Neural cell (in vitro differentiated cells): ENCODE results near the gene MTRR.

Experiments
- EP300 ChIP-seq: fragments of 450-650 bp; conservative IDR thresholded peaks from 2 replicates; pipeline ENCODE4 v1.6.1; 2014; ENCODE audit warnings: antibody characterized with exemption, mild to moderate bottlenecking, moderate library complexity; ENCODE audit not compliant: poor library complexity, severe bottlenecking
- EZH2 ChIP-seq: fragments of 200-600, 300-800 bp; shearing (Covaris generic), sonication (generic); IDR thresholded peaks from 2 replicates; pipeline ENCODE4 v1.6.1; 2014; ENCODE audit warnings: antibody characterized with exemption, low read length, borderline replicate concordance, mild to moderate bottlenecking; ENCODE audit not compliant: insufficient read depth, poor library complexity, severe bottlenecking
- POLR2AphosphoS5 ChIP-seq: IDR thresholded peaks from 2 replicates; pipeline ENCODE4 v1.6.1; 2012
- REST ChIP-seq: IDR thresholded peaks from 2 replicates; pipeline ENCODE4 v1.6.1; 2012; ENCODE audit warnings: borderline replicate concordance
- SMC3 ChIP-seq: fragments of 450-650 bp; conservative IDR thresholded peaks from 2 replicates; pipeline ENCODE4 v1.6.1; 2014; ENCODE audit warnings: antibody characterized with exemption, mild to moderate bottlenecking, moderate library complexity; ENCODE audit not compliant: poor library complexity
- TF ChIP-seq, protein P1 (sequence below): fragments of 450-650 bp; IDR thresholded peaks from 2 replicates; pipeline ENCODE4 v1.5.1; 2014; ENCODE audit warnings: antibody characterized with exemption, mild to moderate bottlenecking, moderate library complexity; ENCODE audit not compliant: poor library complexity, severe bottlenecking

DNA sequence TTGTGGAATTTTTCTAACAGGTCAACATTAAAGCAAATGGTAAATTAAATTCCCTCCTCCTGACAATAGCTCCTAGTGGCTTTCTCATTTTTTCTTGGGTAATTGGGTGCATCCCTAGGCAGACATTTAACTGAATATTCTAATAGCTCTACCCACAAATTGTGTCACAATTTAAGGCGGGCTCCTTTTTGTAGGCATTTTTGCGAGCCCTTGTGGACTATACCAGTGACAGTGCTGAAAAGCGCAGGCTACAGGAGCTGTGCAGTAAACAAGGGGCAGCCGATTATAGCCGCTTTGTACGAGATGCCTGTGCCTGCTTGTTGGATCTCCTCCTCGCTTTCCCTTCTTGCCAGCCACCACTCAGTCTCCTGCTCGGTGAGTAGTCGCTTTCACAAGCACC lies 20.0 kb downstream of the MTRR start:
- TF ChIP-seq, protein P1, sequence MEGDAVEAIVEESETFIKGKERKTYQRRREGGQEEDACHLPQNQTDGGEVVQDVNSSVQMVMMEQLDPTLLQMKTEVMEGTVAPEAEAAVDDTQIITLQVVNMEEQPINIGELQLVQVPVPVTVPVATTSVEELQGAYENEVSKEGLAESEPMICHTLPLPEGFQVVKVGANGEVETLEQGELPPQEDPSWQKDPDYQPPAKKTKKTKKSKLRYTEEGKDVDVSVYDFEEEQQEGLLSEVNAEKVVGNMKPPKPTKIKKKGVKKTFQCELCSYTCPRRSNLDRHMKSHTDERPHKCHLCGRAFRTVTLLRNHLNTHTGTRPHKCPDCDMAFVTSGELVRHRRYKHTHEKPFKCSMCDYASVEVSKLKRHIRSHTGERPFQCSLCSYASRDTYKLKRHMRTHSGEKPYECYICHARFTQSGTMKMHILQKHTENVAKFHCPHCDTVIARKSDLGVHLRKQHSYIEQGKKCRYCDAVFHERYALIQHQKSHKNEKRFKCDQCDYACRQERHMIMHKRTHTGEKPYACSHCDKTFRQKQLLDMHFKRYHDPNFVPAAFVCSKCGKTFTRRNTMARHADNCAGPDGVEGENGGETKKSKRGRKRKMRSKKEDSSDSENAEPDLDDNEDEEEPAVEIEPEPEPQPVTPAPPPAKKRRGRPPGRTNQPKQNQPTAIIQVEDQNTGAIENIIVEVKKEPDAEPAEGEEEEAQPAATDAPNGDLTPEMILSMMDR = no peak
- TF ChIP-seq EZH2 (no peak), SMC3 (no peak), REST (no peak), POLR2AphosphoS5 (no peak), EP300 (no peak)
